Gastroesophageal sphincter (tissue), 4 donors: Measurements from ENCODE around the gene B4GALNT3. TPM values are rescaled to one million over a fixed set of nuclear protein-coding genes. Genes with fewer than 3 reads are reported as not detected.

Experiments
- ATAC-seq: fragments of 150-250 bp; one replicate; pipeline ENCODE4 v1.9.1; 2016; ENCODE audit warnings: mild to moderate bottlenecking, moderate library complexity
- H3K27ac ChIP-seq, 4 donors: fragments of 200-600 bp; sonication (generic) in 3 of 4; 1 replicate in 3 of 4; 2 replicates in 1 of 4; pipeline ENCODE4 v1.5.1; 2016 to 2019
- H3K27me3 ChIP-seq: fragments of 200-600 bp; sonication (generic); one replicate; pipeline ENCODE4 v1.5.1; 2019
- H3K36me3 ChIP-seq, 2 donors: fragments of 200-600 bp; sonication (generic); one replicate each; pipeline ENCODE4 v1.5.1; 2019; ENCODE audit warnings: control low read depth in 1 of 2
- H3K4me1 ChIP-seq, 3 donors: fragments of 200-600 bp; sonication (generic); 1 replicate in 2 of 3; 2 replicates in 1 of 3; pipeline ENCODE4 v1.5.1; 2016 to 2019; ENCODE audit warnings: control low read depth in 2 of 3
- H3K4me3 ChIP-seq, 2 donors: fragments of 200-600 bp; sonication (generic); one replicate each; pipeline ENCODE4 v1.5.1; 2019; ENCODE audit warnings: mild to moderate bottlenecking in 1 of 2, moderate library complexity in 1 of 2
- H3K9me3 ChIP-seq, 3 donors: fragments of 200-600 bp; sonication (generic); one replicate each; pipeline ENCODE4 v1.5.1; 2017 to 2019; ENCODE audit warnings: control low read depth in 2 of 3
- CTCF ChIP-seq, 4 experiments: fragments of 200-600 bp in 2 of 4; fragments of 450-650 bp in 2 of 4; sonication (generic) in 1 of 4; IDR thresholded peaks; one replicate each; pipeline ENCODE4 v1.5.1; 2017 to 2019; ENCODE audit warnings: antibody characterized with exemption in 4 of 4, mild to moderate bottlenecking in 2 of 4, moderate library complexity in 2 of 4
- EP300 ChIP-seq: sonication (generic); formaldehyde crosslinking; IDR thresholded peaks from one replicate; pipeline ENCODE4 v1.6.1; 2017; ENCODE audit warnings: antibody characterized with exemption, mild to moderate bottlenecking
- POLR2A ChIP-seq, 2 donors: fragments of 450-650 bp; IDR thresholded peaks; one replicate each; pipeline ENCODE4 v1.6.1; 2017; ENCODE audit warnings: antibody characterized with exemption in 2 of 2, mild to moderate bottlenecking in 2 of 2, moderate library complexity in 1 of 2
- POLR2AphosphoS5 ChIP-seq: sonication (generic); formaldehyde crosslinking; IDR thresholded peaks from one replicate; pipeline ENCODE4 v1.6.1; 2017; ENCODE audit warnings: antibody characterized with exemption
- WGBS, 2 donors: methylation state at CpG; one replicate each; pipeline ENCODE4 v1.1.5; 2018; ENCODE audit warnings: low coverage in 1 of 2; 5-methylcytosine and 5-hydroxymethylcytosine counted together
- total RNA-seq, 4 donors: library from RNA; depleted of rRNA; stranded (reverse); fragments of >200 nt; gene quantifications; one replicate each; pipeline ENCODE4 v1.1.0, GENCODE V29; 2016

B4GALNT3 gene
- total RNA-seq, 4 donors from 2014 or later: 0.54 to 1.6 (median 1.4) TPM; not detected in 1

DNA sequence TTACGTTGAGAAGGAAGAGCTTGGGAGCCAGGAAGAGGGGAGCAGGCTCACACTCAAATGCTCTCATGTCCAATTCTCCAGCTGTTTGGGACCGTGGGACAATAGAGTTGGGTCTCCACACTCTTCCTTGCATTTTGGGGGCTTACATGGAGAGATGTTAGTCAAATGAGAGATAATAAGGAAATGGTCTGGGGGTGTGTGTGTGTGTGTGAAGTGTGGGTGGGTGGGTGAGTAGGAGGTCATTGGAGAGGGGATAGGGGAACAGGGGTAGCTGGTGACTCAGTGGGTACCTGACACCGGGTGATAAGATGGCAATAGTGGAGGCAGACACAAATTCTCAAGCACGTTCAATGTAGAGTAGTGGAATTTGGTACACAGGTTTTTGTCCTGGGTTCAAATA lies 68.0 kb downstream of the B4GALNT3 start:
- Histone ChIP-seq H3K4me1 (no peaks in the 10 kb centered on the region), H3K9me3 (peaks cover 0 to 9% (median 0%) of the 10 kb centered on the region in 3 donors), H3K27me3 (peaks cover 7% of the 10 kb centered on the region), H3K36me3 (no peaks in the 10 kb centered on the region), H3K27ac (no peak overlapping the region), H3K4me3 (no peak overlapping the region)
- TF ChIP-seq POLR2A (IDR thresholded peaks at IDR 0.05) (no peak), EP300 (no peak), POLR2AphosphoS5 (no peak), CTCF (IDR thresholded peaks at IDR 0.05) (no peak)
- WGBS, 2 donors: 93 to 100% methylated on average over 2 to 3 of the region's 4 CpGs
- ATAC-seq: no peak

- WGBS, 2 donors: 76 to 88% methylated on average over 3 of the region's 6 CpGs
- no peak for ATAC-seq
- H3K27me3 ChIP-seq: peaks cover 24% of the 10 kb centered on the region
- no peaks in the 10 kb centered on the region for H3K36me3 ChIP-seq
- TF ChIP-seq POLR2AphosphoS5: no peak
- TF ChIP-seq EP300: no peak
- H3K4me3 ChIP-seq: no peak overlapping the region
- no peaks in the 10 kb centered on the region for H3K4me1 ChIP-seq
- H3K9me3 ChIP-seq: peaks cover 0 to 12% (median 0%) of the 10 kb centered on the region in 3 donors
- no peak overlapping the region for H3K27ac ChIP-seq
These were observed 70.6 kb downstream of the B4GALNT3 start for GRCh38 chr12:530308-530707.

GRCh38 chr12:530821-531220 lies 71.1 kb downstream of the B4GALNT3 start:
- Histone ChIP-seq H3K9me3 (peaks cover 0 to 12% (median 0%) of the 10 kb centered on the region in 3 donors), H3K4me1 (no peaks in the 10 kb centered on the region), H3K36me3 (no peaks in the 10 kb centered on the region), H3K27ac (no peak overlapping the region), H3K27me3 (peaks cover 24% of the 10 kb centered on the region), H3K4me3 (no peak overlapping the region)
- TF ChIP-seq POLR2AphosphoS5 (no peak), POLR2A (IDR thresholded peaks at IDR 0.05) (no peak), EP300 (no peak), CTCF (IDR thresholded peaks at IDR 0.05) (no peak)
- WGBS, 2 donors: 91 to 96% methylated on average over 3 to 4 of the region's 6 CpGs
- no peak for ATAC-seq

DNA sequence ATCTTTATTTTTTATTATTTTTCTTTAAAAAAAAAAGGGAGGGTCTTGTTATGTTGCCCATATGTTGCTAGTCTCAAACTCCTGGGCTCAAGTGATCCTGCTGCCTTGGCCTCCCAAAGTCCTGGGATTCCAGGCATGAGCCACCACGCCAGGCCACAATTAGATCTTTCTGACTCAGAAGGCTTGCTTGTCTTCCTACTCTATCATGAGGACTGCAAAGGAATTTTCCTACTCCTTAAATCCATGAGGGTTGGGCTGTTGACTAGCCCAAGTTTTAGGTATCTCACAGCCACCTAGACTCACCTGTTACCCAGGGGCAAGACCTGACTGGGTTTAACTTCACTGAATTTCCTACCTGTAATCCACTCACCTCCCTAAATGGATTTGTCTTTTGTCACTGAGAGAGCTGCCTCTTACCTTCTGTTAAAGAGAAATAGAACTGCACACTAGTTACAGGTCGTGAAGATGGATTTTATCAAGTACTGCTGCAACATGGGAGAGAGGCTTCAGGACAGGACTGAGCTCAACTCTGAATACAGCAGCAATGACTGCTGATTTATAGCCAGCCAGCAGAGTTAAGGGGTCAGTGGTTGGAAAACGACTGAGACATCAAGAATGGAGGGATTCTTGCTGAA lies 72.3 kb downstream of the B4GALNT3 start:
- no peak overlapping the region for H3K27ac ChIP-seq
- peaks cover 24% of the 10 kb centered on the region for H3K27me3 ChIP-seq
- no peaks in the 10 kb centered on the region for H3K36me3 ChIP-seq
- no peak for ATAC-seq
- peaks cover 0 to 12% (median 0%) of the 10 kb centered on the region in 3 donors for H3K9me3 ChIP-seq
- WGBS, 2 donors: 58 to 86% methylated on average over 1 to 2 of the region's 3 CpGs
- TF ChIP-seq POLR2A (IDR thresholded peaks at IDR 0.05) (no peak), CTCF (IDR thresholded peaks at IDR 0.05) (no peak), POLR2AphosphoS5 (no peak)
- no peaks in the 10 kb centered on the region for H3K4me1 ChIP-seq
- H3K4me3 ChIP-seq: no peak overlapping the region

GRCh38 chr12:532908-533565 lies 73.3 kb downstream of the B4GALNT3 start:
- Histone ChIP-seq H3K36me3 (no peaks in the 10 kb centered on the region), H3K27ac (no peak overlapping the region), H3K9me3 (peaks cover 0 to 12% (median 0%) of the 10 kb centered on the region in 3 donors), H3K27me3 (peaks cover 24% of the 10 kb centered on the region), H3K4me3 (no peak overlapping the region), H3K4me1 (no peaks in the 10 kb centered on the region)
- TF ChIP-seq EP300: no peak
- TF ChIP-seq POLR2A (IDR thresholded peaks at IDR 0.05): no peak
- no peak for TF ChIP-seq POLR2AphosphoS5
- no peak for ATAC-seq
- 83 to 100% methylated on average over 2 to 8 of the region's 9 CpGs for WGBS, 2 donors

DNA sequence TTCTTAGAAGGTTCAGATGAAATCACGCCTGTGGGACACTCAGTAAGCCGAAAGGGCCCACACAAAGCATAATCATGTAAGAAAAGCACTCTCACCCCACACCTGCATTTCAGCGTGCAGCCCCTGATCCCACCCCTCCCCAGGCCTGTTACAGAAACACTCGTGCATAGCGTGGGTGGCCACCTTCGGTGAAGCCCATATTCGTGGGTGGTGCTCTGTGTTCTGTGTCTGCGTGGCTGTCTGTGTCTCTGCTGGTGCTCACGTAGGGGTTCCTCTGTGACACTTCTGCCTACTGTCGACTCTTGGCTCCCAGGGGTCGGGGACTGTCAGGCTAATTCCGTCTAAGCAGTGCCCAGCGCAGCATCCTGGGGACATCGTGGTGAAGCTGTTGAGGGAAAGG lies 74.0 kb downstream of the B4GALNT3 start:
- Histone ChIP-seq H3K4me3 (no peak overlapping the region), H3K27me3 (peaks cover 21% of the 10 kb centered on the region), H3K4me1 (peaks cover 0 to 3% (median 0%) of the 10 kb centered on the region in 3 donors), H3K9me3 (peaks cover 0 to 12% (median 0%) of the 10 kb centered on the region in 3 donors), H3K27ac (no peak overlapping the region), H3K36me3 (no peaks in the 10 kb centered on the region)
- 90 to 94% methylated on average over 6 to 8 of the region's 14 CpGs for WGBS, 2 donors
- ATAC-seq: no peak
- TF ChIP-seq POLR2A (IDR thresholded peaks at IDR 0.05): no peak
- no peak for TF ChIP-seq POLR2AphosphoS5
- no peak for TF ChIP-seq CTCF (IDR thresholded peaks at IDR 0.05)
- no peak for TF ChIP-seq EP300
